ENCODE measurements around the gene LIPC.

DNA sequence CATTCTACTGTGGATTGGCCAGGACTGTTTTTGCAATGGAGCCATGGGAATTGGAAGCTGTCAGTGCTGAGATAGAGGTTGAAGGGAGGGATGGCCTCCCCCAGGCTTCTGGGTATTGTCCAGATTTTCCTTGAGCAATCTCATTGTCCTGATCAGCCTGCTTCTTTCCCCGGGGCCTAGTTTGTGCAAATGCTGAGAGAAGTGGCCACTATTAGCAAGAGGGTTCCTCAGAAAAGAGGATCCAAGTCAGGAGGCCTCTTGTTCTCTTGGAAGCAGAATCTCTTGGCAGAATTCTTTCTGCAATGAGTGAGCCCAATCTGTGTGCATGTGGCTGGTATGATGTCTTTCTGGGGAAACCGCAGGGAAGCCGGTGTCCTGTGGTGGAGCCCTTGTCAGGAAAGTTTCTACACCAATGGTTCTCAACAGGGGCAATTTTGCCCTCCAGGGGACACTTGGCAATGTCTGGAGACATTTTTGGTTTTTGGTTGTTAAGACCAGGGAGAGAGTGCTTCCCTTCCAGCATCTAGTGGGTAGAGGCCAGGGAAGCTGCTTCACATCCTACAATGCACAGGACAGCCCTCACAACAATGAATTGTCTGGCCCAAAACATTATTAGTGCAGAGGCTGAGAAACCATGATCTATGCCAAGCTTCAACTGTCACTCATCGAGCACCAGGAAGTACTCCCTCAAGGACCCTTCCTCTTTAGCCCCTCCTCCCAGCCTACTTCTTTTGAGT is 2.0 kb downstream of the LIPC start:
- TF ChIP-seq, protein P1, sequence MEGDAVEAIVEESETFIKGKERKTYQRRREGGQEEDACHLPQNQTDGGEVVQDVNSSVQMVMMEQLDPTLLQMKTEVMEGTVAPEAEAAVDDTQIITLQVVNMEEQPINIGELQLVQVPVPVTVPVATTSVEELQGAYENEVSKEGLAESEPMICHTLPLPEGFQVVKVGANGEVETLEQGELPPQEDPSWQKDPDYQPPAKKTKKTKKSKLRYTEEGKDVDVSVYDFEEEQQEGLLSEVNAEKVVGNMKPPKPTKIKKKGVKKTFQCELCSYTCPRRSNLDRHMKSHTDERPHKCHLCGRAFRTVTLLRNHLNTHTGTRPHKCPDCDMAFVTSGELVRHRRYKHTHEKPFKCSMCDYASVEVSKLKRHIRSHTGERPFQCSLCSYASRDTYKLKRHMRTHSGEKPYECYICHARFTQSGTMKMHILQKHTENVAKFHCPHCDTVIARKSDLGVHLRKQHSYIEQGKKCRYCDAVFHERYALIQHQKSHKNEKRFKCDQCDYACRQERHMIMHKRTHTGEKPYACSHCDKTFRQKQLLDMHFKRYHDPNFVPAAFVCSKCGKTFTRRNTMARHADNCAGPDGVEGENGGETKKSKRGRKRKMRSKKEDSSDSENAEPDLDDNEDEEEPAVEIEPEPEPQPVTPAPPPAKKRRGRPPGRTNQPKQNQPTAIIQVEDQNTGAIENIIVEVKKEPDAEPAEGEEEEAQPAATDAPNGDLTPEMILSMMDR (conservative IDR thresholded peaks at IDR 0.05; ENCODE audit: low read depth, low read length) = no peak
- TF ChIP-seq, protein P2, sequence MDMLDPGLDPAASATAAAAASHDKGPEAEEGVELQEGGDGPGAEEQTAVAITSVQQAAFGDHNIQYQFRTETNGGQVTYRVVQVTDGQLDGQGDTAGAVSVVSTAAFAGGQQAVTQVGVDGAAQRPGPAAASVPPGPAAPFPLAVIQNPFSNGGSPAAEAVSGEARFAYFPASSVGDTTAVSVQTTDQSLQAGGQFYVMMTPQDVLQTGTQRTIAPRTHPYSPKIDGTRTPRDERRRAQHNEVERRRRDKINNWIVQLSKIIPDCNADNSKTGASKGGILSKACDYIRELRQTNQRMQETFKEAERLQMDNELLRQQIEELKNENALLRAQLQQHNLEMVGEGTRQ (IDR thresholded peaks at IDR 0.05; ENCODE audit: low read depth, low read length) = no peak
- TF ChIP-seq POLR2A (IDR thresholded peaks at IDR 0.05; ENCODE audit: low read depth, low read length) = no peak
- TF ChIP-seq RCOR1 (IDR thresholded peaks at IDR 0.05; ENCODE audit: insufficient replicate concordance, low read length) = no peak
- TF ChIP-seq BHLHE40 (IDR thresholded peaks at IDR 0.05; ENCODE audit: low read depth, low read length) = no peak
- no peak for TF ChIP-seq CHD1 (IDR thresholded peaks at IDR 0.05; ENCODE audit: low read depth, low read length)
- TF ChIP-seq FOS (IDR thresholded peaks at IDR 0.05; ENCODE audit: low read depth, low read length) = no peak

Measured in IMR-90 (cell line).